Activated CD8-positive, alpha-beta memory T cell treated with anti-CD3 and anti-CD28 coated beads for 36 hours (primary cell): ENCODE results near the gene SARS1. TPM values are rescaled to one million over a fixed set of nuclear protein-coding genes. Genes with fewer than 3 reads are reported as not detected.

ENCODE experiments used
- CTCF ChIA-PET: fragments of 350-600 bp; sonication (Branson Sonifier 250); formaldehyde crosslinking; loops from one replicate; lab custom pipeline; 2021; ENCODE audit warnings: antibody characterized with exemption; lab: Charles Lee
- POLR2A ChIA-PET: fragments of 350-600 bp; sonication (Branson Sonifier 250); formaldehyde crosslinking; loops from one replicate; lab custom pipeline; 2021; ENCODE audit warnings: antibody characterized with exemption; lab: Charles Lee
- total RNA-seq, 2 experiments: library from RNA; stranded (reverse); gene quantifications; one replicate each; pipeline ENCODE4 v1.2.3, GENCODE V29; 2021

Gene SARS1
- total RNA-seq, 2 experiments from 2014 or later, result 213 to 218 TPM

- POLR2A ChIA-PET, result interaction anchor here (0.7 to 1.0 kb wide), 2 partner anchors 10 to 164 kb away, joined by 3 to 4 read pairs; no protein-coding TSS in a partner anchor
- CTCF ChIA-PET, result interaction anchor here (0.9 to 1.2 kb wide), 2 partner anchors 57 to 164 kb away, joined by 3 read pairs; no protein-coding TSS in a partner anchor
Measured at GRCh38 chr1:109241344-109241743, 27.6 kb downstream of the SARS1 start.

- ChIA-PET POLR2A (interaction anchor here (0.7 to 1.0 kb wide), 2 partner anchors 10 to 163 kb away, joined by 3 to 4 read pairs; no protein-coding TSS in a partner anchor), CTCF (interaction anchor here (0.9 to 1.2 kb wide), 2 partner anchors 58 to 164 kb away, joined by 3 read pairs; no protein-coding TSS in a partner anchor)
Measured at GRCh38 chr1:109241841-109242345, 28.2 kb downstream of the SARS1 start.

DNA sequence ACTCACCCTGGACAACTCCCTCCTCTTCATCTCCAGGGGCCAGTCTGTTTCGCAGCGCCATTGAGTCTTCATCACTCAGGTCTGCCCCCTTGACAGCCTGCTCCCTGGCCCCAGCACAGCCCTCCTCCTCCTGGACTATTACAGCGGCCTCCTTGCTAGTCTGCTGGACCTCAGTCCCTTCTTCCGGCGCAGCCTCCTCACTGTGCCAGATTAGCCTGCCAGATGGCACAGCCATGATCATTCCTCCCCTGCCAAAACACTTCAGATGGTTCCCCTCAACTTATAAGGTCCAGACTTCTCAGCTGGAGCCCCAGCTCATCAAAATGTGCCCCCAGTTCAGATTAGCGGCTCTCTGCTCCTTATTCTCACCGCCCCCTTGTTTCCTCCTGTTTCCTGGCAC lies 28.7 kb downstream of the SARS1 start:
- POLR2A ChIA-PET, result no interaction called here
- CTCF ChIA-PET, result no interaction called here

DNA sequence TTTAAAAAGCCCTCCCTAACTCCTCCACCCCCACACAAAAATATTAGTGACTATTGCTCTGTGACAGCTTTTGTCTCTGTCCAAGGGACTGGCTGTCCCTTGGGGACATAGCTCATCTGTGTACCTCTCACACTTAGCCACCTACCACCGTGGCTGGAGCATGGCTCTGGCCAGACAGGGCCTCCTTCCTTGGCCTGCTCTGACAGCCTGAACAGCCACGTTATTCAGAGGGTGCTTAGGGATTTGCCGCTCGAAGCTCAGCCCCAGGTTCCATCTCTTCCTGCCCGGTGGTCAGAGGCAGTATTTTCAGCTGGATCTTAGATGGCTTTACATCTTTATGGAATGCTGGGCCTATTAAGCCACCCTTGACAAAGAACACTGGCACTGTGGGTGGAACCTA lies 29.5 kb downstream of the SARS1 start:
- CTCF ChIA-PET, result interaction anchor here (1.5 kb wide), 1 partner anchor 290 kb away, joined by 3 read pairs; no protein-coding TSS in a partner anchor
- POLR2A ChIA-PET, result no interaction called here

DNA sequence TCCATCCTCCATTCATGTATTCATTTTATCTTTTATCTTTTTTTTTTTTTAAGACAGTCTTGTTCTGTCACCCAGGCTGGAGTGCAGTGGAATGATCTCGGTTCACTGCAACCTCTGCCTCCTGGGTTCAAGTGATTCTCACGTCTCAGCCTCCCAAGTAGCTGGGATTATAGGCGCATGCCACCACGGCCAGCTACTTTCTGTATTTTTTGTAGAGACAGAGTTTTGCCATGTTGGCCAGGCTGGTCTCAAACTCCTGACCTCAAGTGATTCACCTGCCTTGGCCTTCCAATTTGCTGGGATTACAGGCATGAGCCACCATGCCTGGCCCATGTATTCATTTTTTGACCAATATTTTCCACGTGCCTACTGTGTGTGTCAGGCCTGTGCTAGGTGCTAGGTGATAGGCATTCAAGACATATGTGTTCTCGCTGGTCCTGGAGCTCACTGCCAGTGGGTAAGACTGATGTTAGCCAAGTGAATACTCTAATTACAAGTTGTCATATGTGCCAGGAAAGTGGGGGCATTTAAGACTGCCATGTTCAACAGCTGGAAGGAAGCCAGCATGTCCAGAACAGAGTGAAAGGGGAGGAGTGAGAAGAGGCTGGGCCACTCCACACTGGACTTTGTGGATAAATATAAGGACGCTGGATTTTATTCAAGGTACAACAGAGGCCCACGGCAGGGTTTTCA lies 30.3 kb downstream of the SARS1 start:
- ChIA-PET CTCF (interaction anchor here (1.5 kb wide), 1 partner anchor 289 kb away, joined by 3 read pairs; no protein-coding TSS in a partner anchor), POLR2A (no interaction called here)

GRCh38 chr1:109246141-109246551 lies 32.4 kb downstream of the SARS1 start:
- ChIA-PET POLR2A (interaction anchor here (0.6 to 0.7 kb wide), 3 partner anchors 14 to 32 kb away, joined by 4 to 6 read pairs (median 5); no protein-coding TSS in a partner anchor), CTCF (interaction anchor here (0.6 to 1.5 kb wide), 4 partner anchors 15 to 344 kb away, joined by 3 to 6 read pairs (median 5); no protein-coding TSS in a partner anchor)

GRCh38 chr1:109247401-109248365 lies 34.0 kb downstream of the SARS1 start:
- POLR2A ChIA-PET, result interaction anchor here (0.6 kb wide), 1 partner anchor 9 kb away, joined by 3 read pairs; no protein-coding TSS in a partner anchor

GRCh38 chr1:109248444-109248796 lies 34.7 kb downstream of the SARS1 start:
- POLR2A ChIA-PET, result no interaction called here
- CTCF ChIA-PET, result no interaction called here

More at GRCh38 chr1:109247401-109248365, 34.0 kb downstream of the SARS1 start:
- CTCF ChIA-PET, result interaction anchor here (1.1 to 1.5 kb wide), 2 partner anchors 17 to 285 kb away, joined by 5 to 6 read pairs; no protein-coding TSS in a partner anchor

DNA sequence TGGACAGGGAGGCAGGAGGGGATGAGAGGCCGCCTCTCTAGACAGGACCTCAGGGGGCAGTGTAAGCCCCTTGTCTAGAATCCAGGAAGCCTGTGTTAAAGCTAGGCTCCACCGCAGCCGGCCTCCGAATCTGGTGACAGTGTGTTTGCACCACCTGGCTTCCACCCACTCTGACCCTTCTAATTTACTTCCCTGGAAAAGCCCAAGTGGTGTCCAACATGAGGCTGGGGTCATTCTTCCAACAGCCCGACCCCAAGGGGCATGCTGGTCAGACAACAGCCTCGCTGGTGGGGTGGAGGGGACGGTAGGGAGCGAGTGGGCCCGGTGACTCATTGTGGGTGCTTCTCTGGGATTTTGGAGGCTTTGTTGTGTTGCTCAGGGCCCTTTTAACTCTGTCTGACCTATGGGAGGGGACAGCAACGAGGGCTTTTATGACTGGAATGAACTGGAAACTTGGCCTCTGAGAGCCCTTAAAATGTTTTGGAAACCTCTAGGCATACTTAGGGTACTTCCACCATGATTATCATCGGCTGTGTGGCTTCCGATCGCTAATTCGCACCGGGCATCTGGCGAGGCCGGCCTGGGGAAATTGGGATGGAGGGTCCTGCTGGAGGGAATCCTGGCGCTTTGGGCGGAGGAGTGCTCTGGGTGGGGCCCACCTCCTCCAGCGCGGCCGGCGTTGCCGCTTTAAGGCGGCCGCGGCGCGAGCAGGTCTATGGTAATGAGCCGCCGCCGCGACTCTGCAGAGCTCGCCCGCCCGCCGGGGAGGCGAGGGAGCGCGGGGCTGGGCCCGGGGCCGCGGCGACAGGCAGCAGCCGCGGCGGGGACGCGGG lies 35.3 kb downstream of the SARS1 start, which contains the start of gene CELSR2:
TSS of gene CELSR2 (plus strand) at position 743 of the 833 bp plus-strand sequence. CDS start 541 bp downstream, outside the sequence.
- CTCF ChIA-PET, result interaction anchor here (0.6 kb wide), 1 partner anchor 127 kb away, joined by 3 read pairs; no protein-coding TSS in a partner anchor
- POLR2A ChIA-PET, result interaction anchor here (1.4 kb wide), 1 partner anchor 35 kb away, joined by 3 read pairs; the partner anchor contains the start of gene SARS1

DNA sequence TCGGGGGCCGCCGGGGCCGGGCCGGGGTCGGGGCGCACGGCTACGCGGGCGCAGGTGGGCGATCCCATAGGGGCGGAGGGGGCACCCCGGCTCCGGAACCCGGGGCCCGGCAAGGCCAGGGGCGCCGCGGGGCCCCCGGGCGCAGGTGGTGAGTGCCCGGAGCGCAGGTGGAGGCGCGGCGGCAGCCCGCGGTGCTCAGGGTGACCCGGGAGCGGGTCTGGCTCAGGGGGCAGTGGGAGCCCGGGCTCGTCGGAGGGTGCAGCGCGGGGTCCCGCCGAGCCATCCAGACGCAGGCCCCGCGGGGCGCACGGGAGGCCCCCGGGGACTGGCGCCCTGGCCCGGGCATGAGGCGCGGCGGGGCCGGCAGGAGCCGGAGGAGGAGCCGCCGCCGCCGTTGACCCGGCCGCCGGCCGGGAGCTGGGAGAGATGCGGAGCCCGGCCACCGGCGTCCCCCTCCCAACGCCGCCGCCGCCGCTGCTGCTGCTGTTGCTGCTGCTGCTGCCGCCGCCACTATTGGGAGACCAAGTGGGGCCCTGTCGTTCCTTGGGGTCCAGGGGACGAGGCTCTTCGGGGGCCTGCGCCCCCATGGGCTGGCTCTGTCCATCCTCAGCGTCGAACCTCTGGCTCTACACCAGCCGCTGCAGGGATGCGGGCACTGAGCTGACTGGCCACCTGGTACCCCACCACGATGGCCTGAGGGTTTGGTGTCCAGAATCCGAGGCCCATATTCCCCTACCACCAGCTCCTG lies 36.1 kb downstream of the SARS1 start:
- CTCF ChIA-PET, result interaction anchor here (0.6 to 1.4 kb wide), 4 partner anchors 27 to 241 kb away, joined by 3 to 5 read pairs (median 4); no protein-coding TSS in a partner anchor
- POLR2A ChIA-PET, result interaction anchor here (1.4 kb wide), 1 partner anchor 36 kb away, joined by 3 read pairs; the partner anchor contains the start of gene SARS1

DNA sequence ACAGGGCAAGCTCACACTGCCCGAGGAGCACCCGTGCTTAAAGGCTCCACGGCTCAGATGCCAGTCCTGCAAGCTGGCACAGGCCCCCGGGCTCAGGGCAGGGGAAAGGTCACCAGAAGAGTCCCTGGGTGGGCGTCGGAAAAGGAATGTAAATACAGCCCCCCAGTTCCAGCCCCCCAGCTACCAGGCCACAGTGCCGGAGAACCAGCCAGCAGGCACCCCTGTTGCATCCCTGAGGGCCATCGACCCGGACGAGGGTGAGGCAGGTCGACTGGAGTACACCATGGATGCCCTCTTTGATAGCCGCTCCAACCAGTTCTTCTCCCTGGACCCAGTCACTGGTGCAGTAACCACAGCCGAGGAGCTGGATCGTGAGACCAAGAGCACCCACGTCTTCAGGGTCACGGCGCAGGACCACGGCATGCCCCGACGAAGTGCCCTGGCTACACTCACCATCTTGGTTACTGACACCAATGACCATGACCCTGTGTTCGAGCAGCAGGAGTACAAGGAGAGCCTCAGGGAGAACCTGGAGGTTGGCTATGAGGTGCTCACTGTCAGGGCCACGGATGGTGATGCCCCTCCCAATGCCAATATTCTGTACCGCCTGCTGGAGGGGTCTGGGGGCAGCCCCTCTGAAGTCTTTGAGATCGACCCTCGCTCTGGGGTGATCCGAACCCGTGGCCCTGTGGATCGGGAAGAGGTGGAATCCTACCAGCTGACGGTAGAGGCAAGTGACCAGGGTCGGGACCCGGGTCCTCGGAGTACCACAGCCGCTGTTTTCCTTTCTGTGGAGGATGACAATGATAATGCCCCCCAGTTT lies 36.9 kb downstream of the SARS1 start:
- POLR2A ChIA-PET, result interaction anchor here (1.4 kb wide), 1 partner anchor 37 kb away, joined by 3 read pairs; the partner anchor contains the start of gene SARS1
- CTCF ChIA-PET, result interaction anchor here (0.6 to 1.4 kb wide), 4 partner anchors 27 to 240 kb away, joined by 3 to 5 read pairs (median 4); no protein-coding TSS in a partner anchor

- POLR2A ChIA-PET, result interaction anchor here (1.1 kb wide), 1 partner anchor 10 kb away, joined by 3 read pairs; no protein-coding TSS in a partner anchor
- CTCF ChIA-PET, result no interaction called here
Measured at GRCh38 chr1:109251277-109252166, 37.8 kb downstream of the SARS1 start.

DNA sequence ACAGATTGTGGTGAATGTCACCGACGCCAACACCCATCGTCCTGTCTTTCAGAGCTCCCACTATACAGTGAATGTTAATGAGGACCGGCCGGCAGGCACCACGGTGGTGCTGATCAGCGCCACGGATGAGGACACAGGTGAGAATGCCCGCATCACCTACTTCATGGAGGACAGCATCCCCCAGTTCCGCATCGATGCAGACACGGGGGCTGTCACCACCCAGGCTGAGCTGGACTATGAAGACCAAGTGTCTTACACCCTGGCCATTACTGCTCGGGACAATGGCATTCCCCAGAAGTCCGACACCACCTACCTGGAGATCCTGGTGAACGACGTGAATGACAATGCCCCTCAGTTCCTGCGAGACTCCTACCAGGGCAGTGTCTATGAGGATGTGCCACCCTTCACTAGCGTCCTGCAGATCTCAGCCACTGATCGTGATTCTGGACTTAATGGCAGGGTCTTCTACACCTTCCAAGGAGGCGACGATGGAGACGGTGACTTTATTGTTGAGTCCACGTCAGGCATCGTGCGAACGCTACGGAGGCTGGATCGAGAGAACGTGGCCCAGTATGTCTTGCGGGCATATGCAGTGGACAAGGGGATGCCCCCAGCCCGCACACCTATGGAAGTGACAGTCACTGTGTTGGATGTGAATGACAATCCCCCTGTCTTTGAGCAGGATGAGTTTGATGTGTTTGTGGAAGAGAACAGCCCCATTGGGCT lies 38.6 kb downstream of the SARS1 start:
- CTCF ChIA-PET, result interaction anchor here (1.3 to 1.5 kb wide), 2 partner anchors 24 to 146 kb away, joined by 3 to 6 read pairs; no protein-coding TSS in a partner anchor
- POLR2A ChIA-PET, result interaction anchor here (1.1 kb wide), 1 partner anchor 11 kb away, joined by 3 read pairs; no protein-coding TSS in a partner anchor
